Osteocyte (in vitro differentiated cells): ENCODE data around the gene XIRP1. TPM values are rescaled to one million over a fixed set of nuclear protein-coding genes. Genes with fewer than 3 reads are reported as not detected.

Experiments used
- DNase-seq: peaks from one replicate; pipeline ENCODE4 v3.0.0; 2021; ENCODE audit warnings: mixed read lengths; ENCODE audit not compliant: unreplicated experiment; ENCODE audit errors: extremely low spot score
- H3K27ac Mint-ChIP-seq: one replicate; pipeline ENCODE4 v1.8.0; 2021; ENCODE audit warnings: mild to moderate bottlenecking, mixed read lengths; ENCODE audit not compliant: unreplicated experiment
- H3K27me3 Mint-ChIP-seq: one replicate; pipeline ENCODE4 v1.8.0; 2021; ENCODE audit warnings: mixed read lengths; ENCODE audit not compliant: unreplicated experiment
- H3K36me3 Mint-ChIP-seq: one replicate; pipeline ENCODE4 v1.8.0; 2021; ENCODE audit warnings: mixed read lengths; ENCODE audit not compliant: unreplicated experiment
- H3K4me1 Mint-ChIP-seq: one replicate; pipeline ENCODE4 v1.8.0; 2021; ENCODE audit warnings: mixed read lengths; ENCODE audit not compliant: unreplicated experiment
- H3K4me3 Mint-ChIP-seq: one replicate; pipeline ENCODE4 v1.8.0; 2021; ENCODE audit warnings: mild to moderate bottlenecking, moderate library complexity, mixed read lengths; ENCODE audit not compliant: unreplicated experiment
- H3K9me3 Mint-ChIP-seq: one replicate; pipeline ENCODE4 v1.8.0; 2021; ENCODE audit warnings: mixed read lengths; ENCODE audit not compliant: unreplicated experiment
- CTCF ChIP-seq: fragments of 200-600 bp; sonication (generic); IDR thresholded peaks from 2 replicates; pipeline ENCODE4 v1.5.0; 2021; ENCODE audit warnings: antibody characterized with exemption, mild to moderate bottlenecking, moderate library complexity
- total RNA-seq: library from RNA; stranded (reverse); gene quantifications from 2 replicates; pipeline ENCODE4 v1.2.1, GENCODE V29; 2021

The XIRP1 gene
- total RNA-seq, 1 donor from 2014 or later = not detected

GRCh38 chr3:39185326-39185958 is 7.0 kb downstream of the XIRP1 start:
- TF ChIP-seq CTCF = no peak
- Mint-ChIP-seq H3K27me3 (no peaks in the 10 kb centered on the region), H3K27ac (no peak overlapping the region), H3K4me3 (no peak overlapping the region), H3K36me3 (no peaks in the 10 kb centered on the region), H3K4me1 (peaks cover 7% of the 10 kb centered on the region), H3K9me3 (no peaks in the 10 kb centered on the region)
- no peak for DNase-seq

GRCh38 chr3:39184968-39185285 is 7.5 kb downstream of the XIRP1 start:
- Mint-ChIP-seq H3K4me3 (no peak overlapping the region), H3K36me3 (no peaks in the 10 kb centered on the region), H3K9me3 (no peaks in the 10 kb centered on the region), H3K27ac (no peak overlapping the region), H3K27me3 (peaks cover 3% of the 10 kb centered on the region), H3K4me1 (peaks cover 11% of the 10 kb centered on the region)
- no peak for TF ChIP-seq CTCF
- DNase-seq = no peak

GRCh38 chr3:39184081-39184967 is 8.1 kb downstream of the XIRP1 start:
- no peaks in the 10 kb centered on the region for H3K36me3 Mint-ChIP-seq
- no peak for DNase-seq
- H3K4me1 Mint-ChIP-seq = peaks cover 11% of the 10 kb centered on the region
- H3K27me3 Mint-ChIP-seq = peaks cover 3% of the 10 kb centered on the region
- H3K27ac Mint-ChIP-seq = no peak overlapping the region
- H3K4me3 Mint-ChIP-seq = no peak overlapping the region
- H3K9me3 Mint-ChIP-seq = no peaks in the 10 kb centered on the region
- no peak for TF ChIP-seq CTCF

- no peak for DNase-seq
- no peak overlapping the region for H3K4me3 Mint-ChIP-seq
- no peak for TF ChIP-seq CTCF
- peaks cover 15% of the 10 kb centered on the region for H3K4me1 Mint-ChIP-seq
- no peaks in the 10 kb centered on the region for H3K36me3 Mint-ChIP-seq
- no peak overlapping the region for H3K27ac Mint-ChIP-seq
- H3K27me3 Mint-ChIP-seq = peaks cover 3% of the 10 kb centered on the region
- no peaks in the 10 kb centered on the region for H3K9me3 Mint-ChIP-seq
Measured at GRCh38 chr3:39183211-39184080, 8.9 kb downstream of the XIRP1 start.
